HEK293 (cell line): ENCODE results near the gene ZNF367.

Experiments used
- BCL11B ChIP-seq: fragments of 450-650 bp; formaldehyde crosslinking; IDR thresholded peaks from 2 replicates; pipeline ENCODE4 v1.5.1; 2016; ENCODE audit warnings: low read depth, missing biosample characterization, missing genetic modification characterization
- ELK4 ChIP-seq: IDR thresholded peaks from 2 replicates; pipeline ENCODE4 v1.6.1; 2011; ENCODE audit warnings: mild to moderate bottlenecking, low read depth, low read length, borderline replicate concordance
- GFI1B ChIP-seq: fragments of 450-650 bp; formaldehyde crosslinking; IDR thresholded peaks from 2 replicates; pipeline ENCODE4 v1.5.1; 2016; ENCODE audit warnings: missing biosample characterization, missing genetic modification characterization
- HOXA7 ChIP-seq: sonication (generic); formaldehyde crosslinking; IDR thresholded peaks from 2 replicates; pipeline ENCODE4 v1.8.1; 2022; ENCODE audit warnings: missing genetic modification reagents, borderline replicate concordance
- HOXD13 ChIP-seq: sonication (generic); formaldehyde crosslinking; IDR thresholded peaks from 2 replicates; pipeline ENCODE4 v1.8.0; 2022; ENCODE audit warnings: missing genetic modification reagents, borderline replicate concordance
- KLF10 ChIP-seq: fragments of 450-650 bp; IDR thresholded peaks from 2 replicates; pipeline ENCODE4 v1.5.1; 2018; ENCODE audit warnings: missing biosample characterization, mild to moderate bottlenecking, missing genetic modification characterization
- PBX3 ChIP-seq: sonication (generic); formaldehyde crosslinking; IDR thresholded peaks from 2 replicates; pipeline ENCODE4 v1.8.1; 2022; ENCODE audit warnings: mild to moderate bottlenecking, moderate library complexity, missing genetic modification reagents
- RBAK ChIP-seq: fragments of 450-650 bp; formaldehyde crosslinking; IDR thresholded peaks from 2 replicates; pipeline ENCODE4 v1.5.1; 2016; ENCODE audit warnings: missing biosample characterization, missing genetic modification characterization
- REPIN1 ChIP-seq: fragments of 450-650 bp; formaldehyde crosslinking; IDR thresholded peaks from 2 replicates; pipeline ENCODE4 v1.5.1; 2017; ENCODE audit warnings: missing biosample characterization, missing genetic modification characterization, low read depth
- SALL2 ChIP-seq: fragments of 450-650 bp; formaldehyde crosslinking; IDR thresholded peaks from 2 replicates; pipeline ENCODE4 v1.5.0; 2017; ENCODE audit warnings: missing biosample characterization, mild to moderate bottlenecking, missing genetic modification characterization, borderline replicate concordance
- SCRT2 ChIP-seq: fragments of 450-650 bp; formaldehyde crosslinking; IDR thresholded peaks from 2 replicates; pipeline ENCODE4 v1.5.1; 2016; ENCODE audit warnings: missing biosample characterization, missing genetic modification characterization
- YY1 ChIP-seq: fragments of 450-650 bp; formaldehyde crosslinking; IDR thresholded peaks from 2 replicates; pipeline ENCODE4 v1.5.1; 2018; ENCODE audit warnings: missing biosample characterization, missing genetic modification characterization
- YY2 ChIP-seq: fragments of 450-650 bp; formaldehyde crosslinking; IDR thresholded peaks from 2 replicates; pipeline ENCODE4 v1.5.1; 2016; ENCODE audit warnings: missing biosample characterization, missing genetic modification characterization
- ZBTB48 ChIP-seq: fragments of 450-650 bp; formaldehyde crosslinking; IDR thresholded peaks from 2 replicates; pipeline ENCODE4 v1.5.1; 2016; ENCODE audit warnings: missing biosample characterization, missing genetic modification characterization
- ZBTB7A ChIP-seq: fragments of 450-650 bp; formaldehyde crosslinking; IDR thresholded peaks from 2 replicates; pipeline ENCODE4 v1.5.1; 2016; ENCODE audit warnings: low read depth, missing biosample characterization, missing genetic modification characterization
- ZNF146 ChIP-seq: fragments of 450-650 bp; formaldehyde crosslinking; IDR thresholded peaks from 2 replicates; pipeline ENCODE4 v1.5.1; 2016; ENCODE audit warnings: missing biosample characterization, missing genetic modification characterization
- ZNF169 ChIP-seq: fragments of 450-650 bp; formaldehyde crosslinking; IDR thresholded peaks from 2 replicates; pipeline ENCODE4 v1.5.1; 2016; ENCODE audit warnings: missing biosample characterization, missing genetic modification characterization
- ZNF174 ChIP-seq: fragments of 450-650 bp; formaldehyde crosslinking; IDR thresholded peaks from 2 replicates; pipeline ENCODE4 v1.5.0; 2017; ENCODE audit warnings: missing biosample characterization, mild to moderate bottlenecking, missing genetic modification characterization
- ZNF175 ChIP-seq: fragments of 450-650 bp; formaldehyde crosslinking; IDR thresholded peaks from 2 replicates; pipeline ENCODE4 v1.5.1; 2016; ENCODE audit warnings: missing biosample characterization, missing genetic modification characterization
- ZNF19 ChIP-seq: fragments of 450-650 bp; formaldehyde crosslinking; IDR thresholded peaks from 2 replicates; pipeline ENCODE4; 2016; ENCODE audit warnings: missing biosample characterization, missing genetic modification characterization, low read depth
- ZNF24 ChIP-seq: fragments of 450-650 bp; formaldehyde crosslinking; IDR thresholded peaks from 2 replicates; pipeline ENCODE4 v1.5.1; 2016; ENCODE audit warnings: missing biosample characterization, missing genetic modification characterization
- ZNF266 ChIP-seq: fragments of 450-650 bp; formaldehyde crosslinking; IDR thresholded peaks from 2 replicates; pipeline ENCODE4 v1.5.1; 2016; ENCODE audit warnings: missing biosample characterization, missing genetic modification characterization, low read depth
- ZNF311 ChIP-seq: fragments of 450-650 bp; formaldehyde crosslinking; IDR thresholded peaks from 2 replicates; pipeline ENCODE4 v1.5.1; 2017; ENCODE audit warnings: missing biosample characterization, missing genetic modification characterization, borderline replicate concordance
- ZNF362 ChIP-seq: fragments of 450-650 bp; formaldehyde crosslinking; IDR thresholded peaks from 2 replicates; pipeline ENCODE4 v1.5.1; 2016; ENCODE audit warnings: missing biosample characterization, missing genetic modification characterization
- ZNF394 ChIP-seq: fragments of 450-650 bp; formaldehyde crosslinking; IDR thresholded peaks from 2 replicates; pipeline ENCODE4 v1.5.1; 2016; ENCODE audit warnings: missing biosample characterization, missing genetic modification characterization, mild to moderate bottlenecking, moderate library complexity, borderline replicate concordance
- ZNF473 ChIP-seq: fragments of 450-650 bp; formaldehyde crosslinking; IDR thresholded peaks from 2 replicates; pipeline ENCODE4 v1.5.1; 2017; ENCODE audit warnings: missing biosample characterization, missing genetic modification characterization
- ZNF48 ChIP-seq: fragments of 450-650 bp; formaldehyde crosslinking; IDR thresholded peaks from 2 replicates; pipeline ENCODE4 v1.5.1; 2016; ENCODE audit warnings: missing biosample characterization, missing genetic modification characterization
- ZNF514 ChIP-seq: fragments of 450-650 bp; formaldehyde crosslinking; IDR thresholded peaks from 2 replicates; pipeline ENCODE4 v1.5.1; 2016; ENCODE audit warnings: missing biosample characterization, missing genetic modification characterization
- ZNF529 ChIP-seq: fragments of 450-650 bp; formaldehyde crosslinking; IDR thresholded peaks from 2 replicates; pipeline ENCODE4 v1.5.1; 2017; ENCODE audit warnings: missing genetic modification characterization, missing biosample characterization; ENCODE audit not compliant: insufficient replicate concordance
- ZNF548 ChIP-seq: fragments of 450-650 bp; formaldehyde crosslinking; IDR thresholded peaks from 2 replicates; pipeline ENCODE4 v1.5.1; 2016; ENCODE audit warnings: missing biosample characterization, missing genetic modification characterization
- ZNF610 ChIP-seq: fragments of 450-650 bp; formaldehyde crosslinking; IDR thresholded peaks from 2 replicates; pipeline ENCODE4 v1.5.1; 2016; ENCODE audit warnings: missing biosample characterization, missing genetic modification characterization, borderline replicate concordance
- ZNF658 ChIP-seq: fragments of 450-650 bp; formaldehyde crosslinking; IDR thresholded peaks from 2 replicates; pipeline ENCODE4; 2016; ENCODE audit warnings: missing biosample characterization, missing genetic modification characterization
- ZNF692 ChIP-seq: fragments of 450-650 bp; formaldehyde crosslinking; IDR thresholded peaks from 2 replicates; pipeline ENCODE4 v1.5.1; 2016; ENCODE audit warnings: missing biosample characterization, missing genetic modification characterization
- ZNF701 ChIP-seq: fragments of 450-650 bp; formaldehyde crosslinking; IDR thresholded peaks from 2 replicates; pipeline ENCODE4 v1.5.1; 2016; ENCODE audit warnings: missing biosample characterization, missing genetic modification characterization

ZNF367 gene

GRCh38 chr9:96418083-96418919, at the start of gene ZNF367 (continued):
- peak; percentile 84; the same call in 1 of the 2 replicates for TF ChIP-seq HOXD13 (CRISPR knock-in tag)
- TF ChIP-seq ZNF548 (tag by site-specific recombination), result no peak
- no peak for TF ChIP-seq ZNF473 (tag by site-specific recombination)
- TF ChIP-seq ZNF48 (tag by site-specific recombination), result no peak
- TF ChIP-seq KLF10 (tag by site-specific recombination), result peak; percentile 99
- TF ChIP-seq ZNF174 (tag by site-specific recombination), result no peak
- TF ChIP-seq PBX3 (CRISPR knock-in tag), result peak; percentile 99; the same call in 1 of the 2 replicates
- peak; percentile 19; the same call in 1 of the 2 replicates for TF ChIP-seq SCRT2 (tag by site-specific recombination)
- no peak for TF ChIP-seq GFI1B (tag by site-specific recombination)
- peak; percentile 85 for TF ChIP-seq ZNF362 (tag by site-specific recombination)
- TF ChIP-seq ZNF610, result no peak
- no peak for TF ChIP-seq ZNF394 (tag by site-specific recombination)
- TF ChIP-seq RBAK (tag by site-specific recombination), result no peak
- TF ChIP-seq ZNF529 (tag by site-specific recombination), result no peak
- 0 out of 2 replicates have a peak, but pooled peaks have one; percentile 28 for TF ChIP-seq ZNF692 (tag by site-specific recombination)
- no peak for TF ChIP-seq ZBTB48 (tag by site-specific recombination)
- no peak for TF ChIP-seq YY2 (tag by site-specific recombination)
- TF ChIP-seq ZNF658 (tag by site-specific recombination), result no peak
- no peak for TF ChIP-seq ZNF311 (tag by site-specific recombination)
- no peak for TF ChIP-seq YY1 (tag by site-specific recombination)
- no peak for TF ChIP-seq ZNF19 (tag by site-specific recombination)
- no peak for TF ChIP-seq BCL11B (tag by site-specific recombination)
- no peak for TF ChIP-seq ZNF175 (tag by site-specific recombination)
- peak; percentile 68; the same call in 1 of the 2 replicates for TF ChIP-seq ZBTB7A (tag by site-specific recombination)
- no peak for TF ChIP-seq ZNF169
- no peak for TF ChIP-seq SALL2 (tag by site-specific recombination)
- TF ChIP-seq ZNF146, result no peak
- no peak for TF ChIP-seq ZNF266 (tag by site-specific recombination)
- TF ChIP-seq ZNF701 (tag by site-specific recombination), result no peak
- TF ChIP-seq ELK4, result no peak
- no peak for TF ChIP-seq ZNF24 (tag by site-specific recombination)
- TF ChIP-seq REPIN1, result no peak
- TF ChIP-seq ZNF514 (tag by site-specific recombination), result no peak
- TF ChIP-seq HOXA7, result peak; percentile 85; the same call in 1 of the 2 replicates
